Testis (tissue), 3 donors: ENCODE measurements around the gene CD8B. TPM values are rescaled to one million over a fixed set of nuclear protein-coding genes. Genes with fewer than 3 reads are reported as not detected.
"Not testable (repeated sequence)": the region's sequence is repeated elsewhere in the genome, so short reads cannot be mapped to it uniquely, and the experiment has no call there.

ENCODE experiments used
- DNase-seq: peaks from one replicate; pipeline ENCODE4 v3.0.0-alpha.2; 2019
- H3K27ac ChIP-seq, 2 donors: fragments of 200-600 bp; sonication (generic); one replicate each; pipeline ENCODE4 v1.5.1; 2019
- H3K27me3 ChIP-seq: fragments of 200-600 bp; sonication (generic); one replicate; pipeline ENCODE4 v1.5.1; 2019
- H3K36me3 ChIP-seq: fragments of 200-600 bp; sonication (generic); one replicate; pipeline ENCODE4 v1.5.1; 2017; ENCODE audit warnings: low read depth; ENCODE audit errors: missing control alignments
- H3K4me1 ChIP-seq: fragments of 200-600 bp; sonication (generic); one replicate; pipeline ENCODE4 v1.5.1; 2019
- H3K4me3 ChIP-seq, 2 donors: fragments of 200-600 bp; sonication (generic); one replicate each; pipeline ENCODE4 v1.5.1; 2017 to 2019
- H3K9me3 ChIP-seq: fragments of 200-600 bp; sonication (generic); one replicate; pipeline ENCODE4 v1.5.1; 2017
- WGBS, 2 donors: methylation state at CpG; one replicate each; pipeline ENCODE4 v1.1.5; 2018; 5-methylcytosine and 5-hydroxymethylcytosine counted together
- intact Hi-C: fragments of 100-400 bp; cut with DNase I; formaldehyde crosslinking; loops from one replicate; pipeline ENCODE4 v1.15.1; 2023; ENCODE audit warnings: low total_unique reads
- polyA plus RNA-seq: library from polyadenylated mRNA; stranded (reverse); fragments of 350-450 nt; fragmentation: Illumina TruSeq; extraction: RNeasy Lipid Tissue Mini Kit (QIAGEN cat#74804); gene quantifications from one replicate; pipeline ENCODE4 v1.2.3, GENCODE V29; 2014; ENCODE audit warnings: low read depth, low replicate concordance; ENCODE audit not compliant: insufficient read depth
- total RNA-seq, 2 donors: library from RNA; depleted of rRNA; stranded (reverse); fragments of >200 nt; gene quantifications; one replicate each; pipeline ENCODE4 v1.2.3, GENCODE V29; 2016

The CD8B gene
- total and polyA plus RNA-seq, 3 donors from 2014 or later, result 0.43 to 2.2 TPM; not detected in 1

DNA sequence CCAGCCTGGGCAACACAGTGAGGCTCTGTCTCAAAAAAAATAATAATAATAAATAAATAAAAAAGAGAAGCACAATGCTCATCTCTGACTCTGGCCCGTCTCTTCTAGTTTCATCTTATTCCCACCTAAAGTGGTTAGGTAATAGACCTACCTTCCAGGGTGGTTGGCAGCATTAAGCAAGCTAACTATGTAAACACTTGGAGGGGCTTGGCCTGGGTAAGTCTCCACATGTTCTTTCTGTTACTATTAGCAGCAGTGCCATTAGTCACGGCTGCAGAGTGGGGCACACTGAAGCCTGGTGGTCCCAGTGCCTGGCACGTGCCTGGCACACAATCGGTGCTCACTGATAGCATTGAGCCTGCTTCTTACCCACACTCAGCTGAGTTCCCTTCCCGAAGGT, 4.0 kb downstream of the CD8B start:
- DNase-seq, H3K4me1 ChIP-seq, H3K27ac ChIP-seq, H3K36me3 ChIP-seq, H3K9me3 ChIP-seq, H3K27me3 ChIP-seq, intact Hi-C loops, H3K4me3 ChIP-seq: not testable (repeated sequence)
- 88 to 91% methylated on average over 5 of the region's 5 CpGs for WGBS, 2 donors

DNA sequence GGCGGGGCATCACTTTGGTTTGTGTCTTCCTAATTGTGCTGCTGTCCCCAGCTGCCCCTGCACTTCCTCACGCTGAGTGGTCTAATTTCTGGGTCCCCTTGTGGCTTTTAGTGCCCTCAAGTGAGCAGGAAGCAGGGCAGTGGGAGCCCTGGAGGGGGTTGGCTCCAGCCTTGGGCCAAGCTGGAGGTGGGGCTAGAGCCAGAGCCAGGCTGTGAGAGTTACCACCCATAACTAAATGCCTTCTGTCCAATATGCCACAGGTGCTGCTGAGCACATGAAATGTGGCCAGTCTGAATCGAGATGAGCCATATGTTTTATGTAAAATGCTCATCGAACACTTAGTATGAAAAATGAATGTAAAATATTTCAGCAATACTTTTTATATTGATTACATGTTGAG, 5.2 kb downstream of the CD8B start:
- DNase-seq, H3K36me3 ChIP-seq, intact Hi-C loops, H3K9me3 ChIP-seq, H3K4me1 ChIP-seq, H3K4me3 ChIP-seq, H3K27ac ChIP-seq, H3K27me3 ChIP-seq: not testable (repeated sequence)
- 88 to 90% methylated on average over 2 to 4 of the region's 4 CpGs for WGBS, 2 donors

DNA sequence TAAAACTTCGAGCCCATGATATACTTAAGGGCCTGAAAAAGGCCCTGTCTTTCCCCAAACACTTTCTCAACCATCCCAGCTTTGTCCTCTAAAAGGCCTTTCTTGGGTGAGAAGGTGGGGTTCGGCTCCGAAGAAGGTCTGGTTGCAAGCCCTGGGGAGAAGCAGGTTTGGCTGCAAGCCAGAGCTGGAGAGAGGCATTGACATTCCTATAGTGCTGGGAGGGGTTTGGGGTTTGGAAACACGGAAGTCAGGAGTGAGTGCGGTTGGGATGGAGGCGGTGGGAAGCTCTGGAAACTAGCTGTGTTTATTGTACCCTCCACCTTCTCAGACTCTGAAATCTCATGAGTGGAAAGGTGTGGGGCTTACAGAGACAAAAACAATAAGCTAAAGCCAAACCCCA, 5.7 kb downstream of the CD8B start:
- DNase-seq, H3K4me1 ChIP-seq, H3K27me3 ChIP-seq, H3K36me3 ChIP-seq, H3K27ac ChIP-seq, intact Hi-C loops, H3K9me3 ChIP-seq, H3K4me3 ChIP-seq: not testable (repeated sequence)
- 48 to 72% methylated on average over 6 of the region's 6 CpGs for WGBS, 2 donors

DNA sequence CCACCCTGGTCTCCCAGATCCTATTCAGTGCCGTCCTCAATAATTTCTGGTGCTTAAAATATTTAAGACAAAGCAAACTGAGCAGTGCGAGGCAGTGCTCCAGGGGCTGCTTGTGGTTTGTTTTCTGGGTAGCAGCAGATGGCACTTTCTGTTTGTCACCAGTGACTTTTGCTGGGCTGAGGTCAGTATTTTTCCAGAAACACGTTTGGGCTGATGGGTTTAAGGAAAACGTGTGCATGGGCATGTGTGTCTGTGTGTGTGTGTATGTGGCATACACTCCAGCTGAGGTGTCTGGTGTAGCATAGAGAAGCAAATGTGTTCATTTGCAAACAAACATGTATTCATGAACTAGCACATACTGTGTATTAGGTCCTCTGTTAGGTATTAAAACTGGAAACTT, 10.1 kb downstream of the CD8B start:
- H3K27me3 ChIP-seq, intact Hi-C loops, H3K9me3 ChIP-seq, H3K4me1 ChIP-seq, DNase-seq, H3K4me3 ChIP-seq, H3K36me3 ChIP-seq, H3K27ac ChIP-seq: not testable (repeated sequence)
- WGBS, 2 donors, result 70 to 74% methylated on average over 4 of the region's 4 CpGs

DNA sequence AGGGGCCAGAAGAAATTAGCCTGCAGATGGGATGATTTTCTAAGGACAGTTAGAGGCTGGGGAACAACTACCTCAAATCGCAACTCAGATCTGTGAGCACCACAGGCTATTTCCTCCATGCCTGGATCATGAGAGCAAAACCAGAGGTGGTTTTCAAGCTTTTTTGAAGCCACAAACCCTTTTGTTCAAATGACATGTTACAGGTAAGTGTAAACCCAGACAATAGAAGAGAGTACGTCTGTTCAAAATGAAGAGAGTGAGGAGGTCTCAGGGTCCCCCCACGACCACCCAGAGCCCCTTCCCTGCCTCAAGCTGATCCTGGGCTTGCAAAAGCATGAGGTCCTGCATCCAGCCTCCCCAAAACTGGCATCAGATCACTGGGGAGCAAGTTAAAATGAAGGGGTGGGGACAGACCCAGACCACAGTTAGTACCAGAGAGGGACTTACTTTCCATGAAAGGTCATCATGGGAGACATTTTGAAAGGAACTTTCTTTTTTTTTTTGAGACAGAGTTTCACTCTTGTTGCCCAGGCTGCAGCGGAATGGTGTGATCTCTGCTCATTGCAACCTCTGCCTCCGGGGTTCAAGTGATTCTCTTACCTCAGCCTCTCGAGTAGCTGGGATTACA, 19.0 kb downstream of the CD8B start:
- intact Hi-C loops, DNase-seq, H3K4me3 ChIP-seq, H3K4me1 ChIP-seq, H3K9me3 ChIP-seq, H3K27me3 ChIP-seq, H3K36me3 ChIP-seq, H3K27ac ChIP-seq: not testable (repeated sequence)
- 85 to 94% methylated on average over 6 of the region's 6 CpGs for WGBS, 2 donors

DNA sequence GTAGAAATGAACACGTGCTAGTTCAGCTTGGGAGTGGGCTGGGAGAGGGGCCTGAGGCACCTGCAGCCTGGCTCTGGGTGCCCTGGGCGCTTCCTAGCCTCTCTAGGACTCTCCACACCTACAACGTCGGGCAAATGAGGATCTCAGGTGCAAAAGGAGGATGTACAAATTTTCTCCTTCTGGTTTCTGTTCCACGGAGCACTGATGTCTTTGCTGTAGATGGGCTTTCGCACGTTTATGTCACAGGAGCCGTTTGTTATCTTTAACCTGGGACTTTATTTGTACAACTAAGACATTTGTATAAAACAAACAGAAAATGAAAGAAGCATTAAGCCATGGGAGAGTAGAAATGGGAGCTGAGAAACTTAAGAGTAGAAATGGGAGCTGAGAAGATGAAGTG, 20.4 kb downstream of the CD8B start:
- H3K27ac ChIP-seq, H3K4me1 ChIP-seq, H3K36me3 ChIP-seq, H3K9me3 ChIP-seq, DNase-seq, intact Hi-C loops, H3K27me3 ChIP-seq, H3K4me3 ChIP-seq: not testable (repeated sequence)
- WGBS, 2 donors, result 84% methylated on average over 3 to 4 of the region's 8 CpGs

DNA sequence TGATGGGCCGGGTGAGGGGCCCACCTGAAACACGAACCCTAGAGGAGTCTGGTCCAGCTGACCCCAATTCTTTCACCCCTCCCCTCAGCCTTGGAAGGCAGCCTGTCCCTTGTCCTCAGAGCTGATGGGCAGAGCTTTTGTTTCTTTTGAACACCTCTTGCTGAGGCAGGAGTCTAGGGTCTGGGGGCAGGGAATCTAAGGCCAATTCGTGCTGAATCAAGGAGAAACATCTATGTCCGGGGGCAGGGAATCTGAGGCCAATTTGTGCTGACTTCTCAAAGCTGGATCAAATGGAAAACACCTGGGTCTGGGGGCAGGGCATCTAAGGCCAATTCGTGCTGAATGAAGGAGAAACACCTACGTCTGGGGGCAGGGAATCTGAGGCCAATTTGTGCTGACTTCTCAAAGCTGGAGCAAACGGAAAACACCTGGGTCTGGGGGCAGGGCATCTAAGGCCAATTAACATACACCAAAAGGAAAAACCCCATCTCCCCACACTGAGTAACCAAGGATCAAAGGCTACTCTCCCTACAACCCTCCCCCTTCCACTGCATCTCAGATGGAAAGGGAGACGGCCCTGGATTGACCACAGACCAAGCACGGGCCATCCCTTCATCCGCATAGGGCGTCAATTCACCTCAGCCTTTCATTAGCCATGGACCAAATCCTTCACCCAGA, 21.7 kb downstream of the CD8B start:
- H3K27ac ChIP-seq, DNase-seq, H3K27me3 ChIP-seq, intact Hi-C loops, H3K4me1 ChIP-seq, H3K9me3 ChIP-seq, H3K36me3 ChIP-seq, H3K4me3 ChIP-seq: not testable (repeated sequence)
- 77 to 83% methylated on average over 4 to 7 of the region's 11 CpGs for WGBS, 2 donors

DNA sequence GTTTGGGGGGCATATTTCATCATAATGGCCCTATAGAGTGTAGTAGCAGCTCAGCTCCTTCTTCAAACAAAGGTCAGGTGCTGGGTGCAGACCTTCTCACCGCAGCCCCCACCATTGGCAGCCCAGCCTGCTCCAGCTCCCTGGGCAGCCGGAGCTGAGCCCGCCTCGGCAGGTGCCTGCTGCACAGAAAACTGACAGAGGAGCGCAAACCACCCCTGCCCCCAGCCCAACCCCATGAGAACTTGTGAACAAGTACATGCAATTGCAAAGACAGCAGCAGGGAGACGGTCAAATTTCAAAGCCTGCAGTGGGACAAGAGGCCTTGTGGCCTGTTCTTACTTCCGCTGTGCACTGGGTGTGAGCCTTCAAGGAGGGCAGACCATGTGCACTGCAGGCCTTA, 22.2 kb downstream of the CD8B start:
- DNase-seq, intact Hi-C loops: not testable (repeated sequence)
- 92 to 98% methylated on average over 7 of the region's 7 CpGs for WGBS, 2 donors

DNA sequence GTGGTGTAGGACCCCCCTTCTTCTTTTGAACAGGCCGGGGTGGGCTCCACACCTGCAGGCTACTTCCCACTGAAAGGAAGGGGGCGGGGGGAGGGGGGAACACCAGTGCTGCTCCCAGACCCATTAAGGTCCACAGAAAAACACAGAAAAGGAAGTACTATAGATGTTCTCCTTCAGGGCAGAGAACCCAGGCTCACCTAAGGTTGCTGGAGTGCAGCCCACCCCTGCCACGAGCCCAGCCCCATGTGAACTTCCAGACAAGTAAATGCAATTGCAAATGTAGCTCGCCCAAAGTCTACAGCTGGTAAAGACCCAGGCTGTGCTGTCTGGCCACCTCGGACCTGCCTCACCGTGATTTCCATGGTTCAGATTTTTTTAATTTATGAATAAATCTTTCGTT, 24.0 kb downstream of the CD8B start:
- H3K4me3 ChIP-seq, H3K4me1 ChIP-seq, DNase-seq, H3K27ac ChIP-seq, H3K36me3 ChIP-seq, intact Hi-C loops, H3K9me3 ChIP-seq, H3K27me3 ChIP-seq: not testable (repeated sequence)
- WGBS, 2 donors, result 76 to 82% methylated on average over 5 to 7 of the region's 7 CpGs

More for the DNA sequence above, 22.2 kb downstream of the CD8B start:
- H3K4me3 ChIP-seq, H3K27me3 ChIP-seq, H3K36me3 ChIP-seq, H3K27ac ChIP-seq, H3K9me3 ChIP-seq, H3K4me1 ChIP-seq: not testable (repeated sequence)

DNA sequence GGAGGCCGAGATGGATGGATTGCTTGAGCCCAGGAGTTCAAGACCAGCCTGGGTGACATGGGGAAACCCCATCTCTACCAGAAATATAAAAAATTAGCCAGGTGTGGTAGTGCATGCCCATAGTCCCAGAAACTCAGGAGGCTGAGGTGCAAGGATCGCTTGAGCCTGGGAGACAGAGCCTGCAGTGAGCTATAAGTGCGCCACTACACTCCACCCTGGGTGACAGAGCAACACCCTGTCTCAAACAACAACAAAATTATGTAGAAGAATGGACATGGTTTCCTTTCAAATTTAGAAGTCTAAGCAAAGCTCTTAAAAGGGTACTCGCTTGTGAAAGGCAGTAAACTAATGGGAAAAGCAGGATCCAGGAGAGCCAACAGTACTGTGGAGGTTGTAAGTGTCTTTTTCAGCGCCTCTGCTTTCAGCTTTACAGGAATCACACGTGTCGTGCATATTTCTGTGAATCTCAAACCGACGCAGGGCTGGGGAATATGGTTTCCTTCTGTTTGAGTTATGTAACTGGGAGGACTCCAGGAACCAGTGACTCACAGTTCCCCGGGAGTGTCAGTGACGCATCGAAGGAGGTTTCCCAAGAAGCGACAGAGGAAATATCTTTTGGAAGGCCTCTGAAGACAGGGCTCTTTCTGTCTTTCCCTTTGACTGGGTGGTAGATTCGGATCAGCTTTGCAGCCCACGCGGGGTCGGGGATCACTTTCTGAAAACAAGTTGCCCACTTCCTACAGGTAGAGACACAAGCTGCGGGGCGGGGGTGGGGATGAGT, 24.6 kb downstream of the CD8B start:
- H3K9me3 ChIP-seq, intact Hi-C loops, H3K27me3 ChIP-seq, H3K27ac ChIP-seq, H3K4me1 ChIP-seq, H3K4me3 ChIP-seq, H3K36me3 ChIP-seq: not testable (repeated sequence)
- 56 to 66% methylated on average over 13 of the region's 19 CpGs for WGBS, 2 donors
- peak; percentile 35 for DNase-seq

DNA sequence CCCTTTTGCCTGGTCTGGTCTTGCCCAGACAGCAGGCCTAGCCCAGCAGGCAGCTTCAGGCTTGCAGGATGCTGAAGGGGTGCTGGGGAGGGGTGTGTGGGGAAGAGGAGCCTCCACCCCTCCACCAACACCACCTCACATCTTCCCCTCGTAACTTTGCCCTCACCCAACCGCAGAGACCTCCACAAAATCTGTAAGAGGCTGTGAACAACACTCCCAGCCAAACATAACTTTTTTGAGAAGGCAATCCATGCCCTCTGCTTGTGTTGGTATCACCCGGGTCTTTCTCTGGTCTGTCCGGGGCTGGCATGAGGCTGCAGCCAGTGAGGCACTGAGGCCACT, 26.2 kb downstream of the CD8B start:
- WGBS, 2 donors, result 70% methylated on average over 2 of the region's 4 CpGs; no CpG with 5 or more reads in 1 of the 2 donors
- intact Hi-C loops, result not testable (repeated sequence)

More for the DNA sequence above, 26.2 kb downstream of the CD8B start:
- not testable (repeated sequence) for H3K27me3 ChIP-seq, H3K9me3 ChIP-seq, H3K36me3 ChIP-seq, H3K4me3 ChIP-seq, DNase-seq, H3K4me1 ChIP-seq, H3K27ac ChIP-seq
